Uterus (tissue), 4 donors: ENCODE results near the gene PPM1F. TPM values are rescaled to one million over a fixed set of nuclear protein-coding genes. Genes with fewer than 3 reads are reported as not detected.

ENCODE experiments used
- DNase-seq, 2 donors: peaks; one replicate each; pipeline ENCODE4 v3.0.0-alpha.2; 2019 to 2020
- H3K27ac ChIP-seq, 2 donors: fragments of 200-600 bp; sonication (generic); 1 replicate in 1 of 2; 2 replicates in 1 of 2; pipeline ENCODE4 v1.5.1; 2016 to 2018
- H3K27me3 ChIP-seq, 2 donors: fragments of 200-600 bp; sonication (generic); one replicate each; pipeline ENCODE4 v1.5.1; 2018 to 2019; ENCODE audit warnings: control low read depth in 1 of 2
- H3K36me3 ChIP-seq, 2 donors: fragments of 200-600 bp; sonication (generic); one replicate each; pipeline ENCODE4 v1.5.1; 2019; ENCODE audit warnings: control low read depth in 1 of 2
- H3K4me1 ChIP-seq, 2 donors: fragments of 200-600 bp; sonication (generic); one replicate each; pipeline ENCODE4 v1.5.1; 2018 to 2019; ENCODE audit warnings: control low read depth in 1 of 2
- H3K4me3 ChIP-seq, 2 donors: fragments of 200-600 bp; sonication (generic); 1 replicate in 1 of 2; 2 replicates in 1 of 2; pipeline ENCODE4 v1.5.1; 2018 to 2019; ENCODE audit warnings: mild to moderate bottlenecking in 1 of 2
- H3K9me3 ChIP-seq, 2 donors: fragments of 200-600 bp; sonication (generic); one replicate each; pipeline ENCODE4 v1.5.1; 2019; ENCODE audit warnings: control low read depth in 1 of 2
- CTCF ChIP-seq, 4 experiments: fragments of 200-600 bp in 2 of 4; fragments of 450-650 bp in 2 of 4; sonication (generic) in 2 of 4; IDR thresholded peaks; one replicate each; pipeline ENCODE4 v1.5.1; 2016 to 2019; ENCODE audit warnings: antibody characterized with exemption in 4 of 4, mild to moderate bottlenecking in 2 of 4, moderate library complexity in 1 of 4
- POLR2A ChIP-seq, 2 donors: fragments of 450-650 bp; IDR thresholded peaks; one replicate each; pipeline ENCODE4 v1.6.1; 2016; ENCODE audit warnings: antibody characterized with exemption in 2 of 2, mild to moderate bottlenecking in 1 of 2, moderate library complexity in 1 of 2
- intact Hi-C: fragments of 100-400 bp; cut with DNase I; formaldehyde crosslinking; loops from one replicate; pipeline ENCODE4 v1.15.1; 2023; ENCODE audit warnings: low total_unique reads
- total RNA-seq, 4 donors: library from RNA; depleted of rRNA in 3 of 4; stranded (reverse); fragments of >200 nt in 3 of 4; gene quantifications; one replicate each; pipeline versions ENCODE4 v1.1.0 to v1.2.4, GENCODE V29; 2014 to 2023
- donor health status: DM: yes; HTN: yes; CAD: no.

Gene PPM1F
- total RNA-seq, 4 donors from 2014 or later, result 16.2 to 67.3 (median 48.8) TPM

GRCh38 chr22:21966643-21967516, 14.2 kb upstream of the PPM1F start:
- intact Hi-C loops, result no loop called here
- no peak overlapping the region for H3K27ac ChIP-seq
- H3K9me3 ChIP-seq, result no peaks in the 10 kb centered on the region
- TF ChIP-seq CTCF (IDR thresholded peaks at IDR 0.05), result no peak
- TF ChIP-seq POLR2A (IDR thresholded peaks at IDR 0.05), result no peak
- no peaks in the 10 kb centered on the region for H3K27me3 ChIP-seq
- H3K4me3 ChIP-seq, result no peak overlapping the region
- no peaks in the 10 kb centered on the region for H3K4me1 ChIP-seq
- DNase-seq, result no peak
- H3K36me3 ChIP-seq, result no peaks in the 10 kb centered on the region

GRCh38 chr22:21965762-21966288, 13.2 kb upstream of the PPM1F start:
- no peaks in the 10 kb centered on the region for H3K9me3 ChIP-seq
- intact Hi-C loops, result no loop called here
- H3K4me3 ChIP-seq, result no peak overlapping the region
- no peaks in the 10 kb centered on the region for H3K36me3 ChIP-seq
- H3K4me1 ChIP-seq, result no peaks in the 10 kb centered on the region
- H3K27ac ChIP-seq, result no peak overlapping the region
- no peaks in the 10 kb centered on the region for H3K27me3 ChIP-seq
- TF ChIP-seq CTCF (IDR thresholded peaks at IDR 0.05), result no peak
- no peak for TF ChIP-seq POLR2A (IDR thresholded peaks at IDR 0.05)
- no peak for DNase-seq

- no peaks in the 10 kb centered on the region for H3K9me3 ChIP-seq
- H3K27me3 ChIP-seq, result no peaks in the 10 kb centered on the region
- no peak overlapping the region for H3K4me3 ChIP-seq
- no peak for DNase-seq
- intact Hi-C loops, result no loop called here
- TF ChIP-seq CTCF (IDR thresholded peaks at IDR 0.05) (no peak), POLR2A (IDR thresholded peaks at IDR 0.05) (no peak)
- no peak overlapping the region for H3K27ac ChIP-seq
- no peaks in the 10 kb centered on the region for H3K36me3 ChIP-seq
- H3K4me1 ChIP-seq, result no peaks in the 10 kb centered on the region
Observed at GRCh38 chr22:21964918-21965484, 12.4 kb upstream of the PPM1F start.

GRCh38 chr22:21964234-21964633, 11.6 kb upstream of the PPM1F start:
- no peak overlapping the region for H3K4me3 ChIP-seq
- H3K27ac ChIP-seq, result no peak overlapping the region
- H3K4me1 ChIP-seq, result no peaks in the 10 kb centered on the region
- H3K9me3 ChIP-seq, result no peaks in the 10 kb centered on the region
- no peaks in the 10 kb centered on the region for H3K27me3 ChIP-seq
- no peak for DNase-seq
- TF ChIP-seq CTCF (IDR thresholded peaks at IDR 0.05) (no peak), POLR2A (IDR thresholded peaks at IDR 0.05) (no peak)
- H3K36me3 ChIP-seq, result no peaks in the 10 kb centered on the region
- intact Hi-C loops, result no loop called here

- no peak for TF ChIP-seq POLR2A (IDR thresholded peaks at IDR 0.05)
- no peak for TF ChIP-seq CTCF (IDR thresholded peaks at IDR 0.05)
- DNase-seq, result no peak
- Histone ChIP-seq H3K27ac (no peak overlapping the region), H3K36me3 (no peaks in the 10 kb centered on the region), H3K9me3 (no peaks in the 10 kb centered on the region), H3K4me3 (no peak overlapping the region), H3K4me1 (no peaks in the 10 kb centered on the region), H3K27me3 (no peaks in the 10 kb centered on the region)
- intact Hi-C loops, result no loop called here
Observed at GRCh38 chr22:21963790-21964211, 11.2 kb upstream of the PPM1F start.
